Measurements from ENCODE around the gene MACROD1. TPM values are rescaled to one million over a fixed set of nuclear protein-coding genes. Genes with fewer than 3 reads are reported as not detected.

MACROD1 gene
- total and polyA plus RNA-seq, 9 of the 15 experiments (the other 6 are each of a cell fraction or from before 2014, with no cell fraction given) = 1.1 to 60.0 (median 26.4) TPM

GRCh38 chr11:63974259-63975143 is 191.4 kb downstream of the MACROD1 start, which contains the start of gene COX8A (continued):
- TF ChIP-seq CBFA2T3 (IDR thresholded peaks at IDR 0.05) (0 out of 2 replicates have a peak, but pooled peaks have one; percentile 21), TBL1XR1 (IDR thresholded peaks at IDR 0.05; ENCODE audit: low read length in 2 of 2) (peak in 1 of 2 experiments; percentile 65; a peak in 2 of 4 replicates), MLLT1 (IDR thresholded peaks at IDR 0.05) (peak in 1 of 2 experiments; percentile 44; a peak in 1 of 4 replicates), ZNF583 (CRISPR knock-in tag; IDR thresholded peaks at IDR 0.05) (0 out of 2 replicates have a peak, but pooled peaks have one; percentile 17), MGA (IDR thresholded peaks at IDR 0.05) (no peak), RBM22 (IDR thresholded peaks at IDR 0.05; ENCODE audit: low read depth, low read length, poor library complexity, severe bottlenecking) (peak; percentile 38), HMBOX1 (IDR thresholded peaks at IDR 0.05) (no peak), CCNT2 (IDR thresholded peaks at IDR 0.05; ENCODE audit: borderline replicate concordance, extremely low read depth, insufficient read length, low read depth, low read length) (peak; percentile 54), FOXK1 (CRISPR knock-in tag; IDR thresholded peaks at IDR 0.05; ENCODE audit: borderline replicate concordance) (peak; percentile 88), CHD1 (IDR thresholded peaks at IDR 0.05; ENCODE audit: low read length) (peak; percentile 56), ATF7 (IDR thresholded peaks at IDR 0.05) (peak; percentile 96)
